A549 treated with AZD9567 at 1 μM for 4 hours (cell line): Measurements from ENCODE around the gene CYFIP2. TPM values are rescaled to one million over a fixed set of nuclear protein-coding genes. Genes with fewer than 3 reads are reported as not detected.

Source experiments
- total RNA-seq: library from RNA; stranded (reverse); fragments of 200-300 nt; extraction: Qiagen RNA extraction; gene quantifications from 5 replicates; pipeline ENCODE4 v1.2.3, GENCODE V29; 2022; ENCODE audit not compliant: insufficient read depth

Gene CYFIP2
- 18.7 to 23.9 TPM (median 20.5 TPM) in 5 replicates for total RNA-seq

DNA sequence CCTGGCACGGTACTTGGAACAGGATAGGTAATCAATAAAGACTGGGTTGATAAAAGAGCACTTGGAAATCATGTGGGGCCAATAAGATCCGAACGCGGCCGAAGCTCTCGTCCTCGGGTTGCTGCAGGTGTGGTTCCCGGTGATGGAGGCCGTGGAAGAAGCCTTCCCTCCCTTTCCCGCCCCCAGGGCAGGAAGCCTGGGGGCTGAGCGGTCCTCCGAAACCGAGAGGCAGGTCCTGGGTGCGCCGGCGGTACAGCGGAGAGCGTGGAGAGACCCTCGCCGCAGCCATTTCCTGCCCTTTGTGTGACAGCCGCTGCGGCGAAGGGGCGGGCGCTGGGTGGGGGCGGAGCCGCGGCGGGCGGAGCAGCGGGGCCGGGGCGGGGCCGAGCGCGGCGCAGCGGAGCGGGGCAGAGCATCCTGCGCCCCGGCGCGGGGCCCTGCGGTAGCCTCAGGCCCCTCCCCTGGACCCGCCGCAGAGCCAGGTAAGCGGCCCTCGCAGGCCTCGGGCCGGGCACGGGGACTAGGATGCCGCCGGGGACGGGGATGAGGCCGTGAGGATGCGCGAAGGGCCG is at the start of gene CYFIP2:
Gene CYFIP2, plus strand, starts transcription at position 410 of the 572 bp plus-strand sequence. CDS start 19,239 bp downstream, outside the sequence.

Other genes starting within 250 kb of the CYFIP2 start
- 21.1 to 25.1 TPM (median 22.4 TPM) in 5 replicates for gene HAVCR1, start 207.0 kb upstream of the CYFIP2 start, total RNA-seq
- gene HAVCR2, start 157.1 kb upstream of the CYFIP2 start, total RNA-seq: 0.14 to 0.32 TPM (median 0.20 TPM) in 4 of 5 replicates, not detected in the other
- 10.7 to 16.6 TPM (median 15.3 TPM) in 5 replicates for gene MED7, start 123.3 kb upstream of the CYFIP2 start, total RNA-seq
- gene GARIN3, start 99.9 kb upstream of the CYFIP2 start, total RNA-seq: not detected in 5 replicates
- 0.05 to 0.09 TPM (median 0.09 TPM) in 4 of 5 replicates, not detected in the other for gene ITK, start 85.3 kb upstream of the CYFIP2 start, total RNA-seq
- 7.4 to 12.0 TPM (median 8.6 TPM) in 5 replicates for gene NIPAL4, start 194.1 kb downstream of the CYFIP2 start, total RNA-seq